Sigmoid colon (tissue), 4 donors: ENCODE measurements around the gene UBE3C.

Source experiments
- EP300 ChIP-seq, 4 donors: sonication (generic); formaldehyde crosslinking; IDR thresholded peaks; one replicate each; pipeline ENCODE4 v1.6.1; 2017; ENCODE audit warnings: antibody characterized with exemption in 4 of 4
- POLR2A ChIP-seq, 2 donors: fragments of 450-650 bp; IDR thresholded peaks; one replicate each; pipeline ENCODE4 v1.6.1; 2016; ENCODE audit warnings: antibody characterized with exemption in 2 of 2, mild to moderate bottlenecking in 2 of 2, moderate library complexity in 2 of 2
- TF ChIP-seq, protein P1 (sequence below), 4 experiments: fragments of 450-650 bp in 3 of 4; fragments of 200-600 bp in 1 of 4; IDR thresholded peaks; one replicate each; pipeline ENCODE4 v1.5.1; 2016 to 2019; ENCODE audit warnings: antibody characterized with exemption in 4 of 4, mild to moderate bottlenecking in 3 of 4, moderate library complexity in 2 of 4

- no peak for TF ChIP-seq POLR2A (IDR thresholded peaks at IDR 0.05)
- TF ChIP-seq, protein P1, sequence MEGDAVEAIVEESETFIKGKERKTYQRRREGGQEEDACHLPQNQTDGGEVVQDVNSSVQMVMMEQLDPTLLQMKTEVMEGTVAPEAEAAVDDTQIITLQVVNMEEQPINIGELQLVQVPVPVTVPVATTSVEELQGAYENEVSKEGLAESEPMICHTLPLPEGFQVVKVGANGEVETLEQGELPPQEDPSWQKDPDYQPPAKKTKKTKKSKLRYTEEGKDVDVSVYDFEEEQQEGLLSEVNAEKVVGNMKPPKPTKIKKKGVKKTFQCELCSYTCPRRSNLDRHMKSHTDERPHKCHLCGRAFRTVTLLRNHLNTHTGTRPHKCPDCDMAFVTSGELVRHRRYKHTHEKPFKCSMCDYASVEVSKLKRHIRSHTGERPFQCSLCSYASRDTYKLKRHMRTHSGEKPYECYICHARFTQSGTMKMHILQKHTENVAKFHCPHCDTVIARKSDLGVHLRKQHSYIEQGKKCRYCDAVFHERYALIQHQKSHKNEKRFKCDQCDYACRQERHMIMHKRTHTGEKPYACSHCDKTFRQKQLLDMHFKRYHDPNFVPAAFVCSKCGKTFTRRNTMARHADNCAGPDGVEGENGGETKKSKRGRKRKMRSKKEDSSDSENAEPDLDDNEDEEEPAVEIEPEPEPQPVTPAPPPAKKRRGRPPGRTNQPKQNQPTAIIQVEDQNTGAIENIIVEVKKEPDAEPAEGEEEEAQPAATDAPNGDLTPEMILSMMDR (IDR thresholded peaks at IDR 0.05) = no peak
- no peak for TF ChIP-seq EP300 (IDR thresholded peaks at IDR 0.05)
Measured at GRCh38 chr7:157211690-157212089, 73.0 kb downstream of the UBE3C start.
